Muscle layer of colon (tissue), 2 donors: ENCODE results near the gene NR6A1.

Experiments used
- H3K27ac ChIP-seq: one replicate; pipeline ENCODE4 v1.7.0; 2013; ENCODE audit warnings: low read depth, mild to moderate bottlenecking, low read length, moderate library complexity
- H3K27me3 ChIP-seq, 2 donors: one replicate each; pipeline ENCODE4 v1.7.0; 2013; ENCODE audit warnings: low read length in 2 of 2, mild to moderate bottlenecking in 2 of 2; ENCODE audit not compliant: insufficient read depth in 2 of 2, control insufficient read depth in 1 of 2
- H3K36me3 ChIP-seq: one replicate; pipeline ENCODE4 v1.7.0; 2013; ENCODE audit warnings: mild to moderate bottlenecking, low read length; ENCODE audit not compliant: insufficient read depth
- H3K4me1 ChIP-seq: one replicate; pipeline ENCODE4 v1.7.0; 2013; ENCODE audit warnings: mild to moderate bottlenecking, low read length; ENCODE audit not compliant: insufficient read depth
- H3K4me3 ChIP-seq, 2 donors: one replicate each; pipeline ENCODE4 v1.7.0; 2013; ENCODE audit warnings: low read length in 2 of 2, low read depth in 1 of 2, mild to moderate bottlenecking in 1 of 2, moderate library complexity in 1 of 2
- H3K9ac ChIP-seq: one replicate; pipeline ENCODE4 v1.7.0; 2013; ENCODE audit warnings: low read length
- H3K9me3 ChIP-seq: one replicate; pipeline ENCODE4 v1.7.0; 2013; ENCODE audit warnings: mild to moderate bottlenecking, low read length
- donor health status: abdominal sarcoma.
- donor health status: Adenocarcinoma of cecum.

Gene NR6A1

GRCh38 chr9:124730772-124731171, 40.3 kb downstream of the NR6A1 start:
- Histone ChIP-seq H3K4me1 (peaks cover 8% of the 10 kb centered on the region), H3K4me3 (no peak overlapping the region), H3K9me3 (no peaks in the 10 kb centered on the region), H3K27ac (no peak overlapping the region), H3K9ac (no peak overlapping the region), H3K27me3 (no peaks in the 10 kb centered on the region), H3K36me3 (no peaks in the 10 kb centered on the region)

DNA sequence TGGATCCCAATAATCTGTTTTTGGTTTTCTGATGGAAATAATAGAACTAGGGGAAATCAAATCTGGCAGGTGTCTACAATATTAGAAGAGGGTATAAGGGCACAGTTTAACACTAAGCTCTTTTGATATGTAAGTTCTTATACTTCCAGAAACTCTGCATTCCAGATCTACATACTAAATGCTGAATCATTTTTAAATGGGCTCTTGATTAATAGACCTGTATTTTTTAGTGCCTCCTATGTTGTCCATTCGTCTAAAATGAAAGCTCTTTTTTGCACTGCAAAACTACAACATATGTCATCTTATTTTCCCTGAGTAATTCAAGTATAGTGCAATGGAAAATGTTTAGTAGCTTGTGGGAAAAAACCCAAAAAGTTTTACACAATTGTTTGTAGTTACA, 44.2 kb downstream of the NR6A1 start:
- no peaks in the 10 kb centered on the region for H3K27me3 ChIP-seq
- H3K4me1 ChIP-seq = no peaks in the 10 kb centered on the region
- no peak overlapping the region for H3K4me3 ChIP-seq
- H3K27ac ChIP-seq = no peak overlapping the region
- no peak overlapping the region for H3K9ac ChIP-seq
- H3K36me3 ChIP-seq = no peaks in the 10 kb centered on the region
- H3K9me3 ChIP-seq = no peaks in the 10 kb centered on the region

DNA sequence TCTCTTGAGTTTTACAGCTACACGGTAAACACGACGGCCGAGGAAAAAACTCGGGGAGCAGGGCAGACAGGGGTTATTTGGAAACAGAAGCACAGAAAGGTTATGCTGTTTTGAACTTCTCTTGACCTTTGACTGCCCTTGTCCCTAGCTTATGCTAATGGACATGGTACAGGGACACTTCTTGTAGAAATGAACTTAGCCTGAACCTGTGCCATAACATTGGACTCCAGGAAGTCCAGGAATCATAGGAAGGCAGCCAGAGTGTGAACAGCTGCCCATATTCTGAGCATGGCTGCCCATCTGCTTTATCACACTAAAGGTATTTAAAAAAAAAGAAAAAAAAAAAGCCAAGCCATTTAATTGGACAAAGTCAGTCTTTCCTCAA, 46.1 kb downstream of the NR6A1 start:
- no peak overlapping the region for H3K9ac ChIP-seq
- H3K27ac ChIP-seq = no peak overlapping the region
- H3K9me3 ChIP-seq = no peaks in the 10 kb centered on the region
- H3K4me1 ChIP-seq = no peaks in the 10 kb centered on the region
- H3K36me3 ChIP-seq = no peaks in the 10 kb centered on the region
- no peak overlapping the region for H3K4me3 ChIP-seq
- H3K27me3 ChIP-seq = no peaks in the 10 kb centered on the region

GRCh38 chr9:124724415-124725067, 46.6 kb downstream of the NR6A1 start:
- Histone ChIP-seq H3K9me3 (no peaks in the 10 kb centered on the region), H3K9ac (no peak overlapping the region), H3K27ac (no peak overlapping the region), H3K36me3 (no peaks in the 10 kb centered on the region), H3K27me3 (no peaks in the 10 kb centered on the region), H3K4me3 (no peak overlapping the region), H3K4me1 (no peaks in the 10 kb centered on the region)

- H3K9me3 ChIP-seq = no peaks in the 10 kb centered on the region
- H3K27ac ChIP-seq = no peak overlapping the region
- no peaks in the 10 kb centered on the region for H3K36me3 ChIP-seq
- no peaks in the 10 kb centered on the region for H3K4me1 ChIP-seq
- no peak overlapping the region for H3K9ac ChIP-seq
- no peak overlapping the region for H3K4me3 ChIP-seq
- H3K27me3 ChIP-seq = no peaks in the 10 kb centered on the region
These were observed 47.8 kb downstream of the NR6A1 start for GRCh38 chr9:124723352-124723751.

GRCh38 chr9:124721109-124721906, 49.8 kb downstream of the NR6A1 start:
- Histone ChIP-seq H3K4me1 (no peaks in the 10 kb centered on the region), H3K4me3 (no peak overlapping the region), H3K9me3 (no peaks in the 10 kb centered on the region), H3K27me3 (no peaks in the 10 kb centered on the region), H3K9ac (no peak overlapping the region), H3K36me3 (no peaks in the 10 kb centered on the region), H3K27ac (no peak overlapping the region)

GRCh38 chr9:124720429-124721108, 50.5 kb downstream of the NR6A1 start:
- H3K9me3 ChIP-seq = no peaks in the 10 kb centered on the region
- H3K27me3 ChIP-seq = no peaks in the 10 kb centered on the region
- H3K36me3 ChIP-seq = no peaks in the 10 kb centered on the region
- no peak overlapping the region for H3K4me3 ChIP-seq
- H3K4me1 ChIP-seq = no peaks in the 10 kb centered on the region
- H3K9ac ChIP-seq = no peak overlapping the region
- H3K27ac ChIP-seq = no peak overlapping the region

DNA sequence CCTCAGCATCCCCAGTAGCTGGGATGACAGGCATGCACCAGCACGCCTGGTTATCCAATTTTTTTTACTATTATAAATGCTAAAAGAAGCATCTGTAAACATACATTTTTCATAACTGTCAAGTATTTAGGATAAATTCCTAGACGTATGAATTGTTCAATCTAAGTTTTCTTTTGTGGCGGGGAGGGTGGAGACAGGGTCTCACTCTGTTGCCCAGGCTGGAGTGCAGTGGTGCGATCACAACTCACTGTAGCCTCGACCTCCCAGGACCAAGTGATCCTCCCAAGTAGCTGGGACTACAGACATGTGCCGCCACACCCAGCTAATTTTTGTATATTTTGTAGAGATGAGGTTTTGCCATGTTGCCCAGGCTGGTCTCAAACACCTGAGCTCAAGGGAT, 52.2 kb downstream of the NR6A1 start:
- Histone ChIP-seq H3K4me3 (no peak overlapping the region), H3K36me3 (no peaks in the 10 kb centered on the region), H3K27ac (no peak overlapping the region), H3K9me3 (no peaks in the 10 kb centered on the region), H3K27me3 (no peaks in the 10 kb centered on the region), H3K9ac (no peak overlapping the region), H3K4me1 (no peaks in the 10 kb centered on the region)

DNA sequence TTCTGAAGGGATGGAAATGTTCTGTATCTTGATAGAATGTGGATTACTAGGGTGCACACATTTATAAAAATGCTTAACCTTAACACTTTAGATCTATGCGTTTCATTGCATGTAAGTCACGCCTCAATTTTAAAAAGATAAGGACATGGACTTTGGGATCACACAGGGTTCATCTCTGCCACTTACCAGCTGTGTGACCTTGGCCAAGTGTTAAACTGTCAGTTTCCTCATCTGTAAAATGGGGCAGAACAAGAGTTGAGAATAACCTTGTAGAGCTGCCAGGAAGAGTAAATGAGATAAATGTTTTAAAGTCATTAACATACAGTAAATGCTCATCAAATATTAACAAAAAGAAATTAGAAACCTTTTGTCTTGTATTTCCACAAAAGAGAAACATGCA, 53.5 kb downstream of the NR6A1 start:
- no peaks in the 10 kb centered on the region for H3K36me3 ChIP-seq
- no peaks in the 10 kb centered on the region for H3K9me3 ChIP-seq
- no peaks in the 10 kb centered on the region for H3K27me3 ChIP-seq
- no peak overlapping the region for H3K9ac ChIP-seq
- no peak overlapping the region for H3K4me3 ChIP-seq
- H3K4me1 ChIP-seq = no peaks in the 10 kb centered on the region
- no peak overlapping the region for H3K27ac ChIP-seq

- H3K4me3 ChIP-seq = no peak overlapping the region
- no peaks in the 10 kb centered on the region for H3K27me3 ChIP-seq
- H3K4me1 ChIP-seq = no peaks in the 10 kb centered on the region
- H3K36me3 ChIP-seq = no peaks in the 10 kb centered on the region
- no peaks in the 10 kb centered on the region for H3K9me3 ChIP-seq
- no peak overlapping the region for H3K27ac ChIP-seq
- H3K9ac ChIP-seq = no peak overlapping the region
These were observed 54.3 kb downstream of the NR6A1 start for GRCh38 chr9:124716808-124717207.

- peaks cover 20% of the 10 kb centered on the region for H3K4me1 ChIP-seq
- H3K9me3 ChIP-seq = no peaks in the 10 kb centered on the region
- H3K27ac ChIP-seq = no peak overlapping the region
- no peaks in the 10 kb centered on the region for H3K27me3 ChIP-seq
- no peaks in the 10 kb centered on the region for H3K36me3 ChIP-seq
- H3K9ac ChIP-seq = no peak overlapping the region
- no peak overlapping the region for H3K4me3 ChIP-seq
These were observed 60.3 kb downstream of the NR6A1 start for GRCh38 chr9:124710766-124711165.
